ENCODE results near the gene SHQ1.
"Not testable (repeated sequence)": the region's sequence is repeated elsewhere in the genome, so short reads cannot be mapped to it uniquely, and the experiment has no call there.

The SHQ1 gene

GRCh38 chr3:72797773-72798543 lies 50.3 kb downstream of the SHQ1 start:
- DNase-seq: no peak

- DNase-seq: no peak
Measured at GRCh38 chr3:72794079-72794478, 54.2 kb downstream of the SHQ1 start.

GRCh38 chr3:72791161-72791560 lies 57.1 kb downstream of the SHQ1 start:
- no peak for DNase-seq

GRCh38 chr3:72789786-72790185 lies 58.5 kb downstream of the SHQ1 start:
- no peak for DNase-seq

GRCh38 chr3:72788232-72788631 lies 60.0 kb downstream of the SHQ1 start:
- DNase-seq: not testable (repeated sequence)

- no peak for DNase-seq
Measured at GRCh38 chr3:72786668-72787067, 61.6 kb downstream of the SHQ1 start.

- DNase-seq: no peak
Measured at GRCh38 chr3:72784226-72784625, 64.0 kb downstream of the SHQ1 start.

GRCh38 chr3:72782521-72782920 lies 65.7 kb downstream of the SHQ1 start:
- DNase-seq: no peak

GRCh38 chr3:72769758-72770540 lies 78.3 kb downstream of the SHQ1 start:
- no peak for DNase-seq

- DNase-seq: no peak
Measured at GRCh38 chr3:72768936-72769335, 79.3 kb downstream of the SHQ1 start.

GRCh38 chr3:72768481-72768880 lies 79.8 kb downstream of the SHQ1 start:
- no peak for DNase-seq

- DNase-seq: no peak
Measured at GRCh38 chr3:72768006-72768441, 80.2 kb downstream of the SHQ1 start.

GRCh38 chr3:72766866-72767265 lies 81.4 kb downstream of the SHQ1 start:
- DNase-seq: no peak

GRCh38 chr3:72763751-72764440 lies 84.3 kb downstream of the SHQ1 start:
- no peak for DNase-seq

- no peak for DNase-seq
Measured at GRCh38 chr3:72761410-72761809, 86.8 kb downstream of the SHQ1 start.

GRCh38 chr3:72760225-72760624 lies 88.0 kb downstream of the SHQ1 start:
- no peak for DNase-seq

- DNase-seq: peak in 1 of 2 donors; percentile 95
Measured at GRCh38 chr3:72756900-72757299, 91.3 kb downstream of the SHQ1 start.

- no peak for DNase-seq
Measured at GRCh38 chr3:72754582-72754981, 93.7 kb downstream of the SHQ1 start.

- no peak for DNase-seq
Measured at GRCh38 chr3:72753495-72753894, 94.8 kb downstream of the SHQ1 start.

GRCh38 chr3:72750405-72750965 lies 97.8 kb downstream of the SHQ1 start:
- no peak for DNase-seq

GRCh38 chr3:72748659-72749058 lies 99.6 kb downstream of the SHQ1 start:
- DNase-seq: no peak

- DNase-seq: no peak
Measured at GRCh38 chr3:72746430-72747411, 101.5 kb downstream of the SHQ1 start.

All from bone marrow (tissue), 2 donors.